ENCODE data around the gene KIAA0753.

GRCh38 chr17:6597727-6598126 is 42.8 kb downstream of the KIAA0753 start:
- no peak for TF ChIP-seq CTCF (IDR thresholded peaks at IDR 0.05; ENCODE audit: low read depth, low read length, poor library complexity, severe bottlenecking)
- no peak for TF ChIP-seq EZH2phosphoT487 (IDR thresholded peaks at IDR 0.05; ENCODE audit: borderline replicate concordance, low read length)
